H9 (cell line): ENCODE measurements around the gene IRF7. TPM values are rescaled to one million over a fixed set of nuclear protein-coding genes. Genes with fewer than 3 reads are reported as not detected.

Experiments used
- DNase-seq: peaks from one replicate; pipeline ENCODE4 v3.0.0-alpha.2; 2017
- H2AFZ ChIP-seq: one replicate; pipeline ENCODE4 v1.6.1; 2013; ENCODE audit warnings: mild to moderate bottlenecking, low read length, control low read depth, moderate library complexity
- H2AK5ac ChIP-seq: 2 replicates; pipeline ENCODE4 v1.6.1; 2013; ENCODE audit warnings: low read length, control low read depth, mixed read lengths; ENCODE audit not compliant: insufficient read length
- H2BK120ac ChIP-seq: one replicate; pipeline ENCODE4 v1.6.1; 2013; ENCODE audit warnings: low read depth, mild to moderate bottlenecking, low read length, control low read depth, inconsistent platforms; ENCODE audit not compliant: poor library complexity, severe bottlenecking
- H2BK12ac ChIP-seq: 2 replicates; pipeline ENCODE4 v1.6.1; 2013; ENCODE audit warnings: low read length, control low read depth, mixed read lengths, low read depth; ENCODE audit not compliant: insufficient read length
- H2BK15ac ChIP-seq: 2 replicates; pipeline ENCODE4 v1.6.1; 2013; ENCODE audit warnings: low read depth, low read length, control low read depth
- H2BK20ac ChIP-seq: one replicate; pipeline ENCODE4 v1.6.1; 2013; ENCODE audit warnings: low read depth, mild to moderate bottlenecking, low read length, control low read depth, inconsistent platforms; ENCODE audit not compliant: poor library complexity, severe bottlenecking
- H2BK5ac ChIP-seq: 2 replicates; pipeline ENCODE4 v1.6.1; 2013; ENCODE audit warnings: low read length, control low read depth, mixed read lengths; ENCODE audit not compliant: insufficient read length
- H3K14ac ChIP-seq: 2 replicates; pipeline ENCODE4 v1.6.1; 2013; ENCODE audit warnings: low read length, control low read depth; ENCODE audit not compliant: insufficient read depth
- H3K18ac ChIP-seq: 2 replicates; pipeline ENCODE4 v1.6.1; 2013; ENCODE audit warnings: low read depth, mild to moderate bottlenecking, mixed read lengths, low read length, control low read depth; ENCODE audit not compliant: insufficient read length
- H3K23ac ChIP-seq: 2 replicates; pipeline ENCODE4 v1.6.1; 2013; ENCODE audit warnings: low read length, control low read depth, mixed read lengths, low read depth; ENCODE audit not compliant: insufficient read length
- H3K23me2 ChIP-seq: 2 replicates; pipeline ENCODE4 v1.6.1; 2013; ENCODE audit warnings: low read depth, mild to moderate bottlenecking, mixed read lengths, low read length, control low read depth; ENCODE audit not compliant: insufficient read length, poor library complexity, severe bottlenecking
- H3K27ac ChIP-seq: 2 replicates; pipeline ENCODE4 v1.5.1; 2013; ENCODE audit warnings: low read length, control low read depth, mixed read lengths, low read depth; ENCODE audit not compliant: insufficient read length
- H3K27me3 ChIP-seq: 2 replicates; pipeline ENCODE4 v1.6.1; 2013; ENCODE audit warnings: low read length, control low read depth, inconsistent platforms; ENCODE audit not compliant: insufficient read depth
- H3K4ac ChIP-seq: 2 replicates; pipeline ENCODE4 v1.6.1; 2013; ENCODE audit warnings: low read depth, mild to moderate bottlenecking, control low read depth, inconsistent platforms, low read length, moderate library complexity
- H3K4me1 ChIP-seq: 2 replicates; pipeline ENCODE4 v1.6.1; 2013; ENCODE audit warnings: low read length, control low read depth, inconsistent platforms; ENCODE audit not compliant: insufficient read depth
- H3K4me2 ChIP-seq: 2 replicates; pipeline ENCODE4 v1.6.1; 2013; ENCODE audit warnings: low read length, control low read depth, mixed read lengths; ENCODE audit not compliant: insufficient read length, insufficient read depth
- H3K56ac ChIP-seq: 2 replicates; pipeline ENCODE4 v1.6.1; 2013; ENCODE audit warnings: low read depth, mild to moderate bottlenecking, mixed read lengths, low read length, control low read depth; ENCODE audit not compliant: insufficient read length
- H3K79me1 ChIP-seq: 2 replicates; pipeline ENCODE4 v1.6.1; 2013; ENCODE audit warnings: low read depth, mild to moderate bottlenecking, moderate library complexity, low read length, control low read depth, inconsistent platforms; ENCODE audit not compliant: insufficient read depth, poor library complexity, severe bottlenecking
- H3K79me2 ChIP-seq: 2 replicates; pipeline ENCODE4 v1.6.1; 2013; ENCODE audit warnings: low read length, control low read depth, inconsistent platforms; ENCODE audit not compliant: insufficient read depth
- H3K9ac ChIP-seq: 2 replicates; pipeline ENCODE4 v1.6.1; 2013; ENCODE audit warnings: low read length, control low read depth, mixed read lengths; ENCODE audit not compliant: insufficient read length; ENCODE audit errors: extremely low read depth
- H3K9me3 ChIP-seq: one replicate; pipeline ENCODE4 v1.6.1; 2013; ENCODE audit warnings: low read depth, low read length, inconsistent platforms; ENCODE audit not compliant: control insufficient read depth
- H3T11ph ChIP-seq: one replicate; pipeline ENCODE4 v1.6.1; 2013; ENCODE audit warnings: mild to moderate bottlenecking, low read length, control low read depth, inconsistent platforms
- H4K20me1 ChIP-seq: one replicate; pipeline ENCODE4 v1.6.1; 2013; ENCODE audit not compliant: control insufficient read depth, insufficient read length, insufficient read depth
- H4K5ac ChIP-seq: 2 replicates; pipeline ENCODE4 v1.6.1; 2013; ENCODE audit warnings: low read depth, mild to moderate bottlenecking, mixed read lengths, low read length, control low read depth; ENCODE audit not compliant: insufficient read length
- H4K8ac ChIP-seq: replicated peaks from 2 replicates; pipeline ENCODE4 v1.6.1; 2013; ENCODE audit warnings: low read length, control low read depth, mixed read lengths, low read depth; ENCODE audit not compliant: insufficient read length
- H4K91ac ChIP-seq: 2 replicates; pipeline ENCODE4 v1.6.1; 2013; ENCODE audit warnings: low read depth, mild to moderate bottlenecking, moderate library complexity, mixed read lengths, low read length, control low read depth; ENCODE audit not compliant: insufficient read length
- H3K27ac Mint-ChIP-seq, 3 experiments: 2 replicates in 2 of 3; 3 replicates in 1 of 3; pipeline ENCODE4 v1.8.0; 2020 to 2021; ENCODE audit warnings: mixed read lengths in 3 of 3, mild to moderate bottlenecking in 1 of 3, moderate library complexity in 1 of 3
- H3K27me3 Mint-ChIP-seq: 2 replicates; pipeline ENCODE4 v1.8.0; 2021; ENCODE audit warnings: low read depth, mild to moderate bottlenecking, moderate library complexity, mixed read lengths
- H3K36me3 Mint-ChIP-seq, 3 experiments: 2 replicates in 2 of 3; 3 replicates in 1 of 3; pipeline ENCODE4 v1.8.0; 2020 to 2021; ENCODE audit warnings: low read depth in 3 of 3, mixed read lengths in 3 of 3; ENCODE audit not compliant: insufficient read depth in 1 of 3
- H3K4me1 Mint-ChIP-seq, 2 experiments: 2 replicates each; pipeline ENCODE4 v1.8.0; 2020; ENCODE audit warnings: mixed read lengths in 2 of 2
- H3K4me3 Mint-ChIP-seq, 2 experiments: 2 replicates in 1 of 2; 3 replicates in 1 of 2; pipeline ENCODE4 v1.8.0; 2020 to 2021; ENCODE audit warnings: mild to moderate bottlenecking in 2 of 2, mixed read lengths in 2 of 2, moderate library complexity in 1 of 2
- H3K9me3 Mint-ChIP-seq, 2 experiments: 2 replicates in 1 of 2; 3 replicates in 1 of 2; pipeline ENCODE4 v1.8.0; 2020; ENCODE audit warnings: mild to moderate bottlenecking in 2 of 2, mixed read lengths in 2 of 2, moderate library complexity in 1 of 2
- WGBS: extraction: QIAGEN DNeasy Blood & Tissue Kit; methylation state at CpG from one replicate; pipeline ENCODE4 v1.1.7; 2013; ENCODE audit warnings: missing lambda C conversion rate, low lambda C conversion rate, mixed read lengths; ENCODE audit not compliant: insufficient read length; ENCODE audit errors: extremely low coverage; 5-methylcytosine and 5-hydroxymethylcytosine counted together
- total RNA-seq: library from RNA; stranded (reverse); gene quantifications from 2 replicates; pipeline ENCODE4 v1.2.1, GENCODE V29; 2021
- TF ChIP-seq, protein P1 (sequence below): fragments of 200-600 bp; sonication (generic); conservative IDR thresholded peaks from 3 replicates; pipeline ENCODE4 v1.8.0; 2021; ENCODE audit warnings: antibody characterized with exemption, mild to moderate bottlenecking

The IRF7 gene
- total RNA-seq, 1 experiment from 2014 or later = 9.8 TPM

DNA sequence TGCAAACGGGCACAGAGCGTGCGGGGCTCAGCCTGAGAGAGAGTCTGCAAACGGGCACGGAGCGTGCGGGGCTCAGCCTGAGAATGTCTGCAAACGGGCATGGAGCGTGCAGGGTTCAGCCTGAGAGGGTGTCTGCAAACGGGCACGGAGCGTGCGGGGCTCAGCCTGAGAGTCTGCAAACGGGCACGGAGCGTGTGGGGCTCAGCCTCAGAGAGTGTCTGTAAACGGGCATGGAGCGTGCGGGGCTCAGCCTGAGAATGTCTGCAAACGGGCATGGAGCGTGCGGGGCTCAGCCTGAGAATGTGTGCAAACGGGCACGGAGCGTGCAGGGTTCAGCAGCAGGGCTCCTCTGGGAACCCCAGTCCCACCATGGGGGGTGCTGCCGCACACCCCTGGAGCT is 26.0 kb downstream of the IRF7 start:
- Mint-ChIP-seq H3K4me3 (no peak overlapping the region; a peak in 1 of 5 replicates), H3K27ac (peak overlapping the region in 2 of 3 experiments; percentile 21 to 89; a peak in 2 of 7 replicates), H3K9me3 (no peaks in the 10 kb centered on the region), H3K27me3 (no peaks in the 10 kb centered on the region), H3K36me3 (peaks cover 54 to 85% (median 81%) of the 10 kb centered on the region in 3 experiments), H3K4me1 (no peaks in the 10 kb centered on the region)
- Histone ChIP-seq H4K20me1 (no peaks in the 10 kb centered on the region), H4K5ac (no peak overlapping the region), H2BK120ac (no peak overlapping the region), H4K91ac (no peak overlapping the region), H3K14ac (no peak overlapping the region), H3K4me2 (no peak overlapping the region), H3K27me3 (no peaks in the 10 kb centered on the region), H2BK12ac (no peak overlapping the region), H3K9me3 (no peaks in the 10 kb centered on the region), H3K79me2 (no peaks in the 10 kb centered on the region; the same call in 1 of the 2 replicates), H2AK5ac (no peak overlapping the region), H3K23ac (no peak overlapping the region), H3K23me2 (no peaks in the 10 kb centered on the region), H3K18ac (no peak overlapping the region), H3K56ac (no peak overlapping the region), H2BK5ac (no peak overlapping the region), H3K4ac (no peak overlapping the region), H2AFZ (no peak overlapping the region), H2BK15ac (no peak overlapping the region), H4K8ac (no peak overlapping the region), H3K27ac (no peak overlapping the region), H3T11ph (no peak overlapping the region), H3K79me1 (peaks cover 4% of the 10 kb centered on the region), H3K9ac (no peak overlapping the region), H3K4me1 (no peaks in the 10 kb centered on the region), H2BK20ac (no peak overlapping the region)
- no peak for DNase-seq
- WGBS = no CpG with 5 or more reads among the region's 26 CpGs
- TF ChIP-seq, protein P1, sequence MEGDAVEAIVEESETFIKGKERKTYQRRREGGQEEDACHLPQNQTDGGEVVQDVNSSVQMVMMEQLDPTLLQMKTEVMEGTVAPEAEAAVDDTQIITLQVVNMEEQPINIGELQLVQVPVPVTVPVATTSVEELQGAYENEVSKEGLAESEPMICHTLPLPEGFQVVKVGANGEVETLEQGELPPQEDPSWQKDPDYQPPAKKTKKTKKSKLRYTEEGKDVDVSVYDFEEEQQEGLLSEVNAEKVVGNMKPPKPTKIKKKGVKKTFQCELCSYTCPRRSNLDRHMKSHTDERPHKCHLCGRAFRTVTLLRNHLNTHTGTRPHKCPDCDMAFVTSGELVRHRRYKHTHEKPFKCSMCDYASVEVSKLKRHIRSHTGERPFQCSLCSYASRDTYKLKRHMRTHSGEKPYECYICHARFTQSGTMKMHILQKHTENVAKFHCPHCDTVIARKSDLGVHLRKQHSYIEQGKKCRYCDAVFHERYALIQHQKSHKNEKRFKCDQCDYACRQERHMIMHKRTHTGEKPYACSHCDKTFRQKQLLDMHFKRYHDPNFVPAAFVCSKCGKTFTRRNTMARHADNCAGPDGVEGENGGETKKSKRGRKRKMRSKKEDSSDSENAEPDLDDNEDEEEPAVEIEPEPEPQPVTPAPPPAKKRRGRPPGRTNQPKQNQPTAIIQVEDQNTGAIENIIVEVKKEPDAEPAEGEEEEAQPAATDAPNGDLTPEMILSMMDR = no peak
